SU-DHL-6 (cell line): ENCODE data around the gene TIAM2.

Source experiments
- H2AFZ ChIP-seq: fragments of 200-600 bp; sonication (generic); 2 replicates; pipeline ENCODE4 v1.6.1; 2014; ENCODE audit warnings: low read depth, mild to moderate bottlenecking, moderate library complexity, mixed read lengths, antibody characterized with exemption, low read length; ENCODE audit not compliant: severe bottlenecking
- H3F3A ChIP-seq: fragments of 200-600 bp; shearing (Covaris generic); 2 replicates; pipeline ENCODE4 v1.6.0; 2016; ENCODE audit warnings: antibody characterized with exemption, mild to moderate bottlenecking; ENCODE audit not compliant: insufficient read depth
- H3K27ac ChIP-seq: fragments of 200-600 bp; sonication (generic); 2 replicates; pipeline ENCODE4 v1.5.1; 2016; ENCODE audit warnings: low read depth, mild to moderate bottlenecking, low read length, moderate library complexity, mixed read lengths
- H3K27me3 ChIP-seq: fragments of 200-600 bp; sonication (generic), shearing (Covaris generic); 2 replicates; pipeline ENCODE4 v1.6.0; 2014; ENCODE audit warnings: mild to moderate bottlenecking, low read length
- H3K36me3 ChIP-seq: fragments of 200-600 bp; sonication (generic); 2 replicates; pipeline ENCODE4 v1.6.1; 2014; ENCODE audit warnings: mild to moderate bottlenecking, low read length, mixed read lengths
- H3K4me2 ChIP-seq: fragments of 300-600, 200-600 bp; shearing (Covaris generic), sonication (generic); 2 replicates; pipeline ENCODE4 v1.6.0; 2014; ENCODE audit warnings: low read length, low read depth, mild to moderate bottlenecking; ENCODE audit not compliant: poor library complexity, severe bottlenecking
- H3K4me3 ChIP-seq: fragments of 200-600 bp; sonication (generic); 2 replicates; pipeline ENCODE4 v1.5.1; 2014; ENCODE audit warnings: antibody characterized with exemption, low read length, mild to moderate bottlenecking, mixed read lengths; ENCODE audit not compliant: insufficient read depth, poor library complexity, severe bottlenecking
- H3K79me2 ChIP-seq: fragments of 200-600 bp; sonication (generic); 2 replicates; pipeline ENCODE4 v1.6.1; 2014; ENCODE audit warnings: mild to moderate bottlenecking, low read length, moderate library complexity; ENCODE audit not compliant: insufficient read depth
- H3K9ac ChIP-seq: fragments of 200-600 bp; sonication (generic); 2 replicates; pipeline ENCODE4 v1.7.0; 2014; ENCODE audit warnings: mild to moderate bottlenecking, low read length
- H3K9me2 ChIP-seq: fragments of 200-600 bp; sonication (generic); replicated peaks from 2 replicates; pipeline ENCODE4 v1.6.1; 2014; ENCODE audit warnings: low read length; ENCODE audit not compliant: insufficient read depth
- H3K9me3 ChIP-seq: fragments of 200-600 bp; sonication (generic); 2 replicates; pipeline ENCODE4 v1.6.1; 2014; ENCODE audit warnings: low read length, mixed read lengths; ENCODE audit not compliant: insufficient read depth
- H4K20me1 ChIP-seq: fragments of 200-600 bp; sonication (generic); 2 replicates; pipeline ENCODE4 v1.6.1; 2014; ENCODE audit warnings: low read depth, mild to moderate bottlenecking, antibody characterized with exemption, low read length, moderate library complexity, mixed read lengths
- EZH2phosphoT487 ChIP-seq: fragments of 200-600 bp; sonication (generic), shearing (Covaris generic); conservative IDR thresholded peaks from 2 replicates; pipeline ENCODE4 v1.6.1; 2018; ENCODE audit warnings: mild to moderate bottlenecking, antibody characterized with exemption, low read length, moderate library complexity, mixed read lengths
- TF ChIP-seq, protein P1 (sequence below): fragments of 200-600 bp; sonication (generic); IDR thresholded peaks from one replicate; pipeline ENCODE4 v1.5.1; 2017; ENCODE audit warnings: antibody characterized with exemption, mild to moderate bottlenecking, low read length, moderate library complexity; ENCODE audit not compliant: insufficient read depth, poor library complexity, severe bottlenecking

The TIAM2 gene

DNA sequence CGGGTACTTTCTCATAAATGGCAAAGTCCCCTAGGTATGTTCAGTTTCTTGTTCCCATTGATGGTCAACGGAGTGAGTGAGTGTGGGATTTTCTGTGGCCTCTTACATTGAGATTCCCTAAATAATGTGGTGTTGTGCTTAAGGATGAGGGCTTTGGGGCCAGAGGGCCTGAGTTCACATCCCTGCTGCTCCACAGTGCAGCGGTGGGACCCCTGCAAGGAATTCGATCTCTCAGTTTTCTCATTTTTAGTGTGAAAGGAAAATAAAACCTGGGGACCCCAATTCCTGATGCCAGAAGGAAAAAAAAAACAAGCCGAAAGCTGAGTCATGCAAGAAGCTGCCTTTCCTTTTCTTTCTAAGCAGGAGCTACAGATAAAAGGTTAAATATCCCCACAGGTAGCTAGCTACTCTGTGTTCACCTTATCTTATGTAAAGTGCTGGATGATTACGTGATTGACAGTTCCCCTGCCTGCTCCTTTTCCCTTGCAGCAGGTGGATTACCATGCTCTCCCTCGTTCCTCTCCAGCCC lies 148.5 kb downstream of the TIAM2 start:
- Histone ChIP-seq H4K20me1 (no peaks in the 10 kb centered on the region), H2AFZ (no peak overlapping the region), H3K9me3 (no peaks in the 10 kb centered on the region), H3K4me3 (no peak overlapping the region), H3K9me2 (no peaks in the 10 kb centered on the region), H3K27me3 (no peaks in the 10 kb centered on the region), H3F3A (no peaks in the 10 kb centered on the region), H3K79me2 (no peaks in the 10 kb centered on the region), H3K4me2 (no peak overlapping the region), H3K9ac (no peak overlapping the region), H3K36me3 (no peaks in the 10 kb centered on the region), H3K27ac (no peak overlapping the region)
- no peak for TF ChIP-seq EZH2phosphoT487
- TF ChIP-seq, protein P1, sequence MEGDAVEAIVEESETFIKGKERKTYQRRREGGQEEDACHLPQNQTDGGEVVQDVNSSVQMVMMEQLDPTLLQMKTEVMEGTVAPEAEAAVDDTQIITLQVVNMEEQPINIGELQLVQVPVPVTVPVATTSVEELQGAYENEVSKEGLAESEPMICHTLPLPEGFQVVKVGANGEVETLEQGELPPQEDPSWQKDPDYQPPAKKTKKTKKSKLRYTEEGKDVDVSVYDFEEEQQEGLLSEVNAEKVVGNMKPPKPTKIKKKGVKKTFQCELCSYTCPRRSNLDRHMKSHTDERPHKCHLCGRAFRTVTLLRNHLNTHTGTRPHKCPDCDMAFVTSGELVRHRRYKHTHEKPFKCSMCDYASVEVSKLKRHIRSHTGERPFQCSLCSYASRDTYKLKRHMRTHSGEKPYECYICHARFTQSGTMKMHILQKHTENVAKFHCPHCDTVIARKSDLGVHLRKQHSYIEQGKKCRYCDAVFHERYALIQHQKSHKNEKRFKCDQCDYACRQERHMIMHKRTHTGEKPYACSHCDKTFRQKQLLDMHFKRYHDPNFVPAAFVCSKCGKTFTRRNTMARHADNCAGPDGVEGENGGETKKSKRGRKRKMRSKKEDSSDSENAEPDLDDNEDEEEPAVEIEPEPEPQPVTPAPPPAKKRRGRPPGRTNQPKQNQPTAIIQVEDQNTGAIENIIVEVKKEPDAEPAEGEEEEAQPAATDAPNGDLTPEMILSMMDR: no peak

GRCh38 chr6:155146205-155146604 lies 151.1 kb downstream of the TIAM2 start:
- H3K9me2 ChIP-seq: no peaks in the 10 kb centered on the region
- H3K27me3 ChIP-seq: no peaks in the 10 kb centered on the region
- H3K27ac ChIP-seq: no peak overlapping the region
- no peaks in the 10 kb centered on the region for H3K36me3 ChIP-seq
- H3K4me2 ChIP-seq: no peak overlapping the region
- no peaks in the 10 kb centered on the region for H3F3A ChIP-seq
- no peak overlapping the region for H3K9ac ChIP-seq
- no peaks in the 10 kb centered on the region for H3K9me3 ChIP-seq
- TF ChIP-seq, protein P1: no peak
- no peak for TF ChIP-seq EZH2phosphoT487
- H2AFZ ChIP-seq: no peak overlapping the region
- no peaks in the 10 kb centered on the region for H3K79me2 ChIP-seq
- no peak overlapping the region for H3K4me3 ChIP-seq
- no peaks in the 10 kb centered on the region for H4K20me1 ChIP-seq

DNA sequence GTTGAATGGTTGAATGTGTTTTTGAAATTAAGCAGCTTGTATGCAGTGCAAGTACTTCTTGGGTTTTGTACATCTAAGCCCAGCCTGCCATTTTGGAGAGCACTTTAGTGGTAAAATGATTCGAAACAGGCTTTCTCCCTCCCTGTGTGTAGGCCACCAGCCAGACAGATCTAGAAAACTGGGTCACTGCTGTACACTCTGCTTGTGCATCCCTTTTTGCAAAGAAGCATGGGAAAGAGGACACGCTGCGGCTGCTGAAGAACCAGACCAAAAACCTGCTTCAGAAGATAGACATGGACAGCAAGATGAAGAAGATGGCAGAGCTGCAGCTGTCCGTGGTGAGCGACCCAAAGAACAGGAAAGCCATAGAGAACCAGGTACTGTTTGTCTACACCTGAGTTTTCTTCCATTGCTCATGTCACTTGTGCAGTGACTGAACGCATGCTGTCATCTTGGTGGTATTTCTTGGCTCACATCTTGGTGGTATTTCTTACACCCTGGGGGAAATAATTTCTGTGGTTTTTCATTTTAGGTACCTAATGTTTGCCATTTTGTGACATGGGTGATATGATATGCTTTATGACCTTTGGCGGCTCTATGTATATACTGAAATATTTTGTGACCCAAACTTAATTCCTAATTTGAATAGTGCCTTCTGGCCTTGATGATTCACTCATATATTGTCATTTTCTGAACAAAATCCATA lies 153.0 kb downstream of the TIAM2 start:
- H3K4me2 ChIP-seq: no peak overlapping the region
- H3K27me3 ChIP-seq: no peaks in the 10 kb centered on the region
- no peak overlapping the region for H3K9ac ChIP-seq
- H3K4me3 ChIP-seq: no peak overlapping the region
- H3K36me3 ChIP-seq: no peaks in the 10 kb centered on the region
- H3K9me3 ChIP-seq: no peaks in the 10 kb centered on the region
- TF ChIP-seq, protein P1: no peak
- TF ChIP-seq EZH2phosphoT487: no peak
- H3F3A ChIP-seq: no peaks in the 10 kb centered on the region
- H3K27ac ChIP-seq: no peak overlapping the region
- H2AFZ ChIP-seq: no peak overlapping the region
- H3K9me2 ChIP-seq: no peaks in the 10 kb centered on the region
- H3K79me2 ChIP-seq: no peaks in the 10 kb centered on the region
- no peaks in the 10 kb centered on the region for H4K20me1 ChIP-seq
